Fibroblast of skin of back (primary cell): Measurements from ENCODE around the gene CTSG. TPM values are rescaled to one million over a fixed set of nuclear protein-coding genes. Genes with fewer than 3 reads are reported as not detected.
"Not testable (repeated sequence)": the region's sequence is repeated elsewhere in the genome, so short reads cannot be mapped to it uniquely, and the experiment has no call there.

Experiments used
- DNase-seq: peaks from one replicate; pipeline ENCODE4 v3.0.0-alpha.2; 2013
- polyA plus RNA-seq, 2 experiments: library from polyadenylated mRNA; unstranded; fragments of 120-200 nt; gene quantifications; one replicate each; pipeline ENCODE4 v1.2.1, GENCODE V29; 2013; ENCODE audit not compliant: insufficient read length in 2 of 2

CTSG gene, protein sequence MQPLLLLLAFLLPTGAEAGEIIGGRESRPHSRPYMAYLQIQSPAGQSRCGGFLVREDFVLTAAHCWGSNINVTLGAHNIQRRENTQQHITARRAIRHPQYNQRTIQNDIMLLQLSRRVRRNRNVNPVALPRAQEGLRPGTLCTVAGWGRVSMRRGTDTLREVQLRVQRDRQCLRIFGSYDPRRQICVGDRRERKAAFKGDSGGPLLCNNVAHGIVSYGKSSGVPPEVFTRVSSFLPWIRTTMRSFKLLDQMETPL
- 0.13 TPM for polyA plus RNA-seq (2013, experiment 1 of 2; ENCODE audit: insufficient read length)
- polyA plus RNA-seq (2013, experiment 2 of 2; ENCODE audit: insufficient read length), result not detected

DNA sequence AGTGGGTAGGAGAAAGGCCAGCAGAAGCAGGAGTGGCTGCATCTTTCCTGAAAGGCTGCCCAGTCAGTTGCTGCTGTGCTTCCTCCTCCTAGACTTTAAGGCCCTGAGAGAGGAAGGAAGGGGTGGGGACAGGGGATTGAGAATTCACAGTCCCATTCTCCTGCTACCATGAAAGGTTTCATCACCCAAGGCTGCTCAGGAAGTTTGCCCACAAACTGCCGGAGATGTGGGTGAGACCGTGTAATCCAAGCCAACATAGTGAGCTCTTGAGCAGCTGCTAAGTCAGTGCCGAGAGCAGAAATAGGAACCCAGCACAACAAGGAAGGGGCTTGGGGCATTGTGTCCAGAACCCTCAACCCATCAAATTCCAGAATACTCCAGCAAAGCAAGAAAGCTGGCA, at the start of gene CTSG:
CTSG (minus strand) TSS at position 69 of the 400 bp plus-strand sequence; CDS start at position 42, 27 bp downstream.
- no peak for DNase-seq

DNA sequence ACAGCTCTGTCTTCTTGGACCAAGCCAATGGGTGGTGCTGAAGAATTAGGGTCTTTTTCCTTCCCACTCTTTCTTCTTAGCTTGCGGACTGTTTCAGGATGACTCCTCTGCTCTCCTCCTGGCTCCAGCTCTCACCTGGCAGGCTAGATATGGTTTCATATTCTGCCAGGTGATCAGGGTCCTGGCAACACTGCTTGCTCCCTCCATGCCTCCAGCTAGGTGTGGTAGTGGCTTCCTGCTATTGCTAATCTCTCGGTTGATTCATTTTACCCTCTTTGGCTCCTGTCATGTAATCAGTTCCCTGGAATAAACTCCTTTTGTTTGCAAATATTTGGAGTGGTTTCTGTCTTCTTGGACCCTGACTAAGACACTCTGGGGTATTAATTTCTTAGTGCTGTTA, 37.7 kb upstream of the CTSG start:
- no peak for DNase-seq

DNA sequence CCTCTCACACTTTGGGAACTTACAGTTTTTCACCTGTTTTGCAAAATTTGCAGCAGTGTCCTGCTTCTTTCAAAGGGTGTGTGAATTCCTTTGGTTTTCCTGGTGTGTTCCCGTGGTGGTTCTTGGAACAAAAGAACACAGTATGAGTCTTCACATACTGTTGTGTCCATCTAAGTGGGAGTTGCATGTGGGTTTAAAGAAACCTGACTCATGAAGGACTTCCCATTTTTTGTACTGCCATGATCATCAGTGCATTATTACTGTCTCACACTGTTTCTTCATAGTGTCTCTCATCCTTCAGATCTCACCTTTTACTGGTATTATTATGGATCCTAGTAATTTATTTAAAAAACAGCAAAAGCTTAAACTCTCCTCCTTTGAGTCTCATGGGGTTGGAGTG, 37.2 kb upstream of the CTSG start:
- no peak for DNase-seq

DNA sequence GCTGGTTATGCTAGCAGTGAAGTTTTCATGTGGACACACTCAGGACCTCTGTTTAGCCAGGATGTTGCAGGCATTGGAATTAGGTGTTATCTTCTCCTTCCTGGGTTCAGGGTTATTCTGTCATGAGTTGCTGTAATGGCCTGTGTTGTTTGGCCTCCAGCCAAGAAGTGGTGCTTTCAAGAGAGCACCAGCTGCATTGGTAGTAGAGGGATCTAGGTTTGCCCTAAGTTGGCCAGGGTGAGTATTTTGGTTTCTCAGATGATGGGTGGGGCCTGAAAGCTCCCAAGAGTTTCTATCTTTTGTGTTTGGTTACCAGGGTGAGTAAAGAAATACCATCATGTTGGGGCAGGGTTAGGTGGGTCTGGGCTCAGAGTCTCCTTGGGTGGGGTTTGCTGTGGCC, 36.1 kb upstream of the CTSG start:
- no peak for DNase-seq

DNA sequence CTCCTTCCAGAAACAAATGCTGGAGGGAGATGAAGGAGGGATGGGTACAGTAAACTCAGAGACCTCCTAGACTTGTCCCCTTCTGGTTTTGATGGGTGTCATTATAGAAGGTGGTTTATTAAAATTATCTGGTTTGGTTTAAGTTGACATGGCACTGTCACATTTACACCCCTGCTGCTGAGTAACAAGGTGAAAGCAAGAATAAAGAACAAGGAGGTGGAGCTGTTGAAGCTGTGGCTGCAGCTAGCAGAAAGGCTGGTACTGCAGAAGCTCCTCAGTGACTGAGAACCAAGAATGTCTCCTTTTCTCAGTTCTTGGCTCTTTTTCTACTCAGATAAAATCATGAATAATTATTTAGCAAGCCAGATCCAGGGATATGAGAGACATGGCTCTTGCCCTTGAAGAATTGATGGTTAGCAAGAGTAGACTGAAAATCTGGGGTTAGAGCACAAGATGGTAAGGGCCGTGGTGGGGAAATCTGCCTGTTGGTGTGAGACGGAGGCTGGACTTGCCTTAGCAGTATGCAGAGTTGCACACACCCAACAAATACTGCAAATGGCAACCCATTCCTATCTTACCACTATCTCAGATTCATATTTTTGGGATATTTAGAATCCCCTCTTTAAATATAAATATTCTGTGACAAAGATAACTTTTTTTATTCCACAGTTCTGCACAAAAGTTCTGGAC, 33.8 kb upstream of the CTSG start, which contains the start of gene GZMH:
GZMH (minus strand) TSS at position 31 of the 690 bp plus-strand sequence. CDS start 72 bp downstream, outside the sequence.
- no peak for DNase-seq

DNA sequence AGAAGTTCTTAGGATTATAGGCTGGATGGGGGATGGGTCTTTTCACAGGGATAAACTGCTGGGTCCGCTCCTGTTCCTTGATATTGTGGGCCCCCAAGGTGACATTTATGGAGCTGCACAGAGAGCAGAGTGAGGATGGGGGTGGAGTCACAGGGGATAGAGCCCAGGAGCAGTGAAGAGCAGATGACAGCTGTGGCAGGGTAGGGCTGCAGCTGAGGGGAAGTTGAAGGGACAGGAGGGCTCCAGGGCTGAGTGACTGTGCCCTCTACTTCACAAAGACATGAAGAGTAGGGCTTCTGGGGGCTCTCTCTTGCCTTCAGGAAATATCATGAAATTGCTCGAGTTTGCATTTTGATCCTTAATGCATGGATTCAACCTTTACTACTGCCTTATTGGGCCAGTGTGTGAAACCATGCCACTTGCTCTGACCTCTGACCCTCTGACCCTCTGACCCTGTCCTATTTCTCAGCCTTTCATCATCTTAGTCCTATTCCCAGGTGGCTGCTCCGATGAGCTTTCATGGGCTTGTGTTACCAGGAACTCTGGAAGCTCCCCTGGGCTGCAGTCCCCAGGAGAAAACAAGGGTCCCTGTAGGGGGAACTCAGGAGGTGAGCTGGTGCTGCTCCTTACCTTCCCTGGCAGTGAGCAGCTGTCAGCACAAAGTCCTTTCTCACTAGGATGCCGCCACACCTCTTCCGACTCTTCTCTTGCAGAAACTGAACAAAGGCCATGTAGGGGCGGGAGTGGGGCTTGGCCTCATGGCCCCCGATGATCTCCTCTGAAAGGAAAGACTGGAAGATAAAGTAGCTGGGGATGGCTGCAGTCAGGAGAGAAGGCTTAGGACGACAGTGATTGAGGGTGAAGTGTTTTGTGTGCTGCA, 31.8 kb upstream of the CTSG start:
- DNase-seq, result no peak

DNA sequence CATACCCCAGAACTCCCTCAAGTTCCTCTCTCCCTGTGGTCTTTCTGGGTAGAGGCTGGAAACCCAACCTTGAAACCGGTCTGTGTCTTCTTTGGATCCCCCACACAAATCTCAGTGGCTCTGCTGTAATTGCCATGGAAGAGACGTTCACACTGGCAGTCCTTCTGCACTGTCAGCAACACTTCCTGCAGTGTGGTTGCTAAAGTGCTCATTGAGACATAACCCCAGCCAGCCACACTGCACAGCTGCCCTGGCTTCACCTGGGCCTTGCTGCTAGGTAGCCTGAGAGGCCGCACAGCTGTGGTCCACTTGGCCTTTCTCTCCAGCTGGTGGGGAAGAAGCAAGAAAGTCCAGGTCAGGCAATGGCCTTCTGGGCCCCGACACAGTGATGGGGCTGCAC, 31.0 kb upstream of the CTSG start:
- no peak for DNase-seq

DNA sequence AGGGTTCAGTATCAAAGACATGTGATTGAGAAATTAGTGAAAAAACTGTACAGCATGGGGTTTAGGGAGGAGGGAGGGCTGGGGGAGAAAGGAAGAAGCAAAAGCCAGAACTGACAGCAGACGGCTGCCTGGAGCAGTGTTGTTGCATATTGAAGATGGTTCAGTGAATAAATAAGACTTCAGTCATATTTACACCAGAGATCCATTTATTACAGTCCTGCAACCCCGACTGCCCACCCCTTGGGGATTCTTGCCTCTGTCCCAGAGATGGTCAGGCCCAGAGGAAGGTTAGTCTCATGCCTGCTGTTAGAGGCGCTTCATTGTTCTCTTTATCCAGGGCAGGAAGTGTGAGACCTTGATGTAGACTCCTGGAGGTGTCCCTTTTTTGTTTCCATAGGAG, 30.2 kb upstream of the CTSG start:
- DNase-seq, result no peak

DNA sequence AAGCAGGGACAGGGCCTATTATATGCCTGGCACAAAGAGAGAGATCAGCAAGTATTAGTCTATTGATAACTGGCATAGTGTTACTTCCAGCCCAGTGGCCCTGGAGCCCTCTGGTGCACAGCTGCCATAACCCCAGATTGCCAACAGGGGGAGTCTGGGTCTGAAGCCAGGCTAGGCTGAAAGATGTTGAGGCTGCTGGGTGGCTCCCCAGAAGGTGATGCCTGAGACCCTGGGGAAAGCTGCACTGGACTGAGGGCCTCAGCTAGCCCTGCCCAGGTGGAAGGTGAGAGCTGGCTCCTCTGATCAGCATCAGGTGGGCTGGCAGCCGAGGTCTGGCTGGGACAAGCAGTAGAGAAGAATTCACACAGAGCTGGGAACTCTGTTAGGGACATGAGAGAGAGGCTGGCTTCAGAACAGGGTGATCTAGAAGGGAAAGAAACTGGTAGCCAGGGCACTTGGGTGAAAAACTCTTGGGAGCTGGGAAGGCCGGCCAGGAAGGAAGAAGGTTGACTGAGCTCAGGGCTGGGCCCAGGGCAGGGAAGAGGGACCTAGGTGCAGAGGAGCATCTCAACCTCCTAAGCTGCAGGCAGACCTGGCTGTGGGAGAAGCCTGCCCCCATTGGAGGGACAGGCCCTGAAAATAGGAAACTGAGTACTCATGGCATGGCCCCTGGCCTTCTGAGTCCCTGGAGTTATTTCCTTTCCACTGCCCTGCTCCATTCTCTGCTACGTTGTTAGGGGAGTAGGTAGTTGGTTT, 29.6 kb upstream of the CTSG start:
- no peak for DNase-seq

DNA sequence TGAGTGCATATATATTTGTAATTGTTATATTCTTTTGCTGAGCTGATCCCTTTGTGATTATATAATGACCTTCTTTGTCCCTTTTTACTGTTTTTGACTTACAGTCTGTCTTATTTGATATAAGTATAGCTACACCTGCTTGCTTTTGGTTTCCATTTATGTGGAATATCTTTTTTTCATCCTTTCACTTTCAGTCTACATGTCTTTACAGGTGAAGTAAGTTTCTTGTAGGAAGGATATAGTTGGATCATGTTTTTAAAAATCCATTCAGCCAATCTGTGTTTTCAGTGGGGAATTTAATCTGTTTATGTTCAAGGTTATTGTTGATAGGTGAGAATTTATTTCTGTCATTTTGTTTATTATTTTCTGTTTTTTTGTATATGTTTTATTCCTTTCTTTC, 21.4 kb upstream of the CTSG start:
- DNase-seq, result no peak

DNA sequence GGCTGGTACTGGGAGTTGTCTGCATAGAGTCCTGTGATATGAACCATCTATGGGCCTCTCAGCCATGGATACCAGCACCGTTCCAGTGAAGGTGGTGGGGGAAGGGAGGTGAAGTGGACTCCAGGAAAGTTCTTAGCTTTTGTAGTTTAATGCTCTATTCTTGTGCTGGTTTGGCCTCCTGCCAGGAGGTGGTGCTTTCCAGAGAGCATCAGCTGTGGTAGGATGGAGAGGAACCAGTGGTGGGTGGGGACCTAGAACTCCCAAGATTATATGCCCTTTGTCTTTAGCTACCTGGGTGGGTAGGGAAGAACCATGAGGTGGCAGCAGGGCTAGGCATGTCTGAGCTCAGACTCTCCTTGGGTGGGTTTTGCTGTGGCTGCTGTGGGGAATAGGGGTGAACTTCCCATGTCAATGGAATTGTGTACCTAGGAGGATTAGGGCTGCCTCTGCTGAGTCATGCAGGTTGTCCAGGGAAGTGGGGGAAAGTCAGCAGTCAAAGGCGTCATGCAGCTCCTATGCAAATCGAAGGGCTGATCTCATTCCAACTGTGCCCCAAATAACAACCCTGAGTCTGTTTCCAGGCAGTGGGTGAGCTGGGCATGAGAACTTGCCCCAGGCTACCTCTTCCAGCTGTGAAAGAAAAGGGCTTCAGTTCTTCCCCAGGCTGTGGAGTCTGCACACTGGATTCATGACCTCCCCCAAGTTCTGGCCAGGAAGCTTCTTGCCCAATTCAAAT, 19.2 kb upstream of the CTSG start:
- no peak for DNase-seq

DNA sequence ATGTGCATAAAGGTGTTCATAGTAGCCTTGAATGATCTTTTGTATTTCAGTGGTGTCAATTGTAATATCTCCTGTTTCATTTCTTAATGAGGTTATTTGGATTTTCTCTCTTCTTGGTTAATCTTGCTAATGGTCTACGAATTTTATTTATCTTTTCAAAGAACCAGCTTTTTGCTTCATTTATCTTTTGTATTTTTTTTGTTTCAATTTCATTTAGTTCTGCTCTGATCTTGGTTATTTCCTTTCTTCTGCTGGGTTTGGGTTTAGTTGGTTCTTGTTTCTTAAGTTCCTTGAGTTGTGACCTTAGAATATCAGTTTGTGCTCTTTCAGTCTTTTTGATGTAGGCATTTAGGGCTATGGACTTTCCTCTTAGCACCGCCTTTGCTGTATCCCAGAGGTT, 15.0 kb upstream of the CTSG start:
- DNase-seq, result not testable (repeated sequence)

DNA sequence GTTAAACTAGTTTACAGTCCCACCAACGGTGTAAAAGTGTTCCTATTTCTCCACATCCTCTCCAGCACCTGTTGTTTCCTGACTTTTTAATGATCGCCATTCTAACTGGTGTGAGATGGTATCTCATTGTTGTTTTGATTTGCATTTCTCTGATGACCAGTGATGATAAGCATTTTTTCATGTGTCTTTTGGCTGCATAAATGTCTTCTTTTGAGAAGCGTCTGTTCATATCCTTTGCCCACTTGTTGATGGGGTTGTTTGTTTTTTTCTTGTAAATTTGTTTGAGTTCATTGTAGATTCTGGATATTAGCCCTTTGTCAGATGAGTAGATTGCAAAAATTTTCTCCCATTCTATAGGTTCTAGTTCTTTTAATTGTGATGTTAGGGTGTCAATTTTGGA, 8.4 kb upstream of the CTSG start:
- DNase-seq, result not testable (repeated sequence)

DNA sequence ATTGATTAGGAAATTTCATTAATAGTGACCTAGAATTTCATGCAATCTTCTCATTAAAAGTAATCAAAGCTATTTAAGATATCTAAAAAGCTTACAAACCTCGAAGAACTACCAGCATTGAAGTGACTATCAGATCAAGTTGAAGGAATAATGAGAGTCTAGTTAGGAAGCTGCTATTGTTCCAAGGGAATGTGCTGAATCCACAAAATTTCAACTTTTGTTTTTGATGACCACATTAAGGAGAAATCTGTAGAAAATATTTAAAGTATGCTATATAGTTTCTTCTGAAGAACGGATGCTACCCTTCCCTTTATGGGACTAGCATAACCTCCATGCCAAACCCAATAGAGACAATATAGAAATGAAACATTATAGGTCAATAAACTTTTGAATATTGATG, 2.5 kb upstream of the CTSG start:
- no peak for DNase-seq

DNA sequence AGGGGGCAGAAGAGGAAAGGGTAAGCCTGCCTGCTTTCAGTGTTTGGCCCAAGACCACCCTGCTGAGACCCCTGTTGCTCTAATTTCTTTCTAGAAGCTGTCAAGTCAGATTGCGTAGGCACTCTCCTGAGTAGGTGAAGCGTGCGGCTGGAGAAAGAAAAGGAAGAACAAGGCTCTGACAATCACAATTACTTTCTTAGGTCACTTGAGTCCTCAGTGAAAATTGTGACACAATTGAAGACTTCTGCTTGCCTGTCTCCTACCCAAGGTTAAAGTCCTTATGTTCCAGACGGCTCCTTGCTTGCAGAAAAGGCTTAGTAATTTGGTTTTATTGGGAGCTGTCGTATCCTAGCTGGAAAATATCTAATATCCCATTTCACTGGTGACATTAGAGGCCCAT, 721 bp upstream of the CTSG start:
- DNase-seq, result no peak

DNA sequence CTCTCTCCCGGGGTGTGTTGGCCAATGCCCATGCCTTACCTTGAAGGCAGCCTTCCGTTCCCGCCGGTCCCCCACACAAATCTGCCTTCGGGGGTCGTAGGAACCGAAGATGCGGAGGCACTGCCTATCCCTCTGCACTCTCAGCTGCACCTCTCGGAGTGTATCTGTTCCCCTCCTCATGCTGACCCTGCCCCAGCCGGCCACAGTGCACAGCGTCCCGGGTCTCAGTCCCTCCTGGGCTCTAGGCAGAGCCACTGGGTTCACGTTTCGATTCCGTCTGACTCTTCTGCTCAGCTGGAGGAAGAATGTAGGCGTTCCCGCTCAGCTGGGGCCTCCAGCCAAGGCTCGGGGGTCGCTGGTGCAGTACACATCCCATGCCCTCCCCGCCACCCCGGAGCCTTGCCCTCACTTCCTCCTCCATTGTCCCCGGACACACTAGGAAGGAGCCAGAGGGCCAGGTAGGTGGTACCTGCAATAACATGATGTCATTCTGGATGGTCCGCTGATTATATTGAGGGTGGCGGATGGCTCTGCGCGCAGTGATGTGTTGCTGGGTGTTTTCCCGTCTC, 1.8 kb downstream of the CTSG start:
- DNase-seq, result no peak

DNA sequence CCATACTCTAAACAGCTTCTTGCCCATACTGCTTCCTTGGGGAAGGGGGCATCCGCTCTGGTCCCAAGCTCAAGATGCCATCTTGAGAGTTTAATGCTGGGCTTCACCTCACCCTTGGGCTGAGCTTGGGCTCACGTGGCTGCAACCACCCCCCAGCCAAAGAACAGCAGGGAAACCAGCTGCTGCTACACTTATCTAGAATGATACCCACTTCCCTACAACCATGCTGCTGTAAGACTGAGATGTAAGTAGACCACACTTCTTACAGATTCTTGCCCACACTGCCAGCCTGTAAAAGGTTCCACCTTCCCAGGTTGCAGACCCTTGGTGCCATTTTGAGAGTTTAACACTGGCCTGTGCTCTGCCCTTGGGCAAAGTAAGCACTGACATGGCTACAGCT, 9.7 kb downstream of the CTSG start:
- DNase-seq, result no peak

DNA sequence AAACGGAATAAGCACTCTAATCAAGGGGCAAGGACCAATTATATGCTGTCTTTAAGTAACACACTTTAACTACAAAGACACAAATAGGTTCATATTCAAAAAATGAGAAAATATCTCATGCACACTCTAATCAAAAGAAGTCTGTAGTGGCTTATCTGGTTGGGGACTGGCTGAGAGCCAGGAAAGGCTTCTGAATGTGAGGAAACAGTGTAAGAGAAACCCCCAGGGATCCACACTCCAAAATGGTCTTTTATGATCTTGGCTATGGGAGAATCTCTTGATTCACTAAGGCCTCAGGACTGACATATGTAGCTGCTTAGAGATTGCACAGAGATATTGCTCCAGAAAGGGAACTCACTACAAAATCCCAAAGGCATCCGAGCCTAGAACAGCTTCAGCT, 10.3 kb downstream of the CTSG start:
- no peak for DNase-seq

DNA sequence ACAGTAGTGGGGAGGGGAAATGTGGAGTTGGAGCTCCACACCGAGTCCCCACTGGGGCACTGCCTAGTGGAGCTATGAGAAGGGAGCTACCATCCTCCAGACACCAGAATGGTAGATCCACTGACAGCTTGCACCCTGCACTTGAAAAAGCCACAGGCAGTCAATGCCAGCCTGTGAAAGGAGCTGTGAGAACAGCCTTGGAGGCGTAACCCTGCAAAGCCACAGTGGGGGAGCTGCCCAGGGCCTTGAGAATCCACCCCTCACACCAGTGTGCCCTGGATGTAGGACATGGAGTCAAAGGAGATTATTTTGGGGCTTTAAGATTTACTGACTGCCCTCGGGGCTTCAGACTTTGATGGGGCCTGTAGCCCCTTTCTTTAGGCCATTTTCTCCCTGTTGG, 12.5 kb downstream of the CTSG start:
- DNase-seq, result no peak

DNA sequence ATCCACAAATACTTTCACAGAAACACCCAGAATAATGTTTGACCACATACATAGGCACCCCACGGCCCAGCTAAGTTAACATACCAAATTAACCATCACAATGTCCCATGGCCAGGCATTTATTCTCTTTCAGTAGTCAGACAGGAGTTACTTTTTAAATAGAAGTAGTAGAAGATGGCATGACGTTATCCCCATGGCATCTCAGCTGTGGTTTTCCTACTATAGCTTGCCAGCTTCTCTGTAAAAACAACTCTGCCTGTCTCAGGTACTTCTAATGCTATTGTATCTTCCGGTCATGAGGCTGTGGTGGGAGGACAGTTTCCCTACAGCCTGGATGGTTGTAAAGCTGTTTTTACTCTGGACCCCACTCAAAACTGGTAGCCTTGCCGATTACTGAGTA, 19.3 kb downstream of the CTSG start:
- DNase-seq, result no peak

DNA sequence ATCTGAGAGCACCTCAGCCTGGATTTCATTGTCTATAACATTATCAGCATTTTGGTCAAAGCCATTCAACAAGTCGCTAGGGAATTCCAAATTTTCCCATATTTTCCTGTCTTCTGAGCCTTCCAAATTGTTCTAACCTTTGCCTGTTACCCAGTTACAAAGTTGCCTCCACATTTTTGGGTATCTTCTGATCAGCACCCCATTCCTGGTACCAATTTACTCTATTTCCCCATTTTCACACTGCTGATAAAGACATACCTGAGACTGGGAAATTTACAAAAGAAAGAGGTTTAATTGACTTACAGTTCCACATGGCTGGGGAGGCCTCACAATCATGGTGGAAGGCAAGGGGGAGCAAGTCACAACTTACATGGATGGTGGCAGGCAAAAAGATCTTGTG, 27.0 kb downstream of the CTSG start:
- DNase-seq, result not testable (repeated sequence)
